ENCODE results near the gene TTC39B.

DNA sequence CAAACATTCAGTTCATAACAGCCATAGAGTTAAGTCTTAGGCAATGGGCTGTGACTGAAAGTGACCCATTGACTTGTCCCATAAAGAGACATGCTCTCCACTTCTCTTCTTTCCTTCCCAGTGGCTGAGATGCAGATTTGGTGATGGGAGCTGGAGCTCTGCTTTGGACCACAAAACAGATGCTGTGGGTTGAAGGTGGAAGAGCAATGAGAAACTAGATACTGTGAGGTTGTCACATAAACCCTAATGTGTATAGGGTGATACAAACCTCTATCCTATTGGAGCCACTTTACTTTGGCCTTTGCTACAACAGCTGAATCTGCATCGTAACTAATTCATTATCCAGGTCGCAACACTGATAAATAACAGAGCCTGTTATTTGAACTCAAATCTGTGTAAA is 192.0 kb downstream of the TTC39B start:
- TF ChIP-seq CTCF (IDR thresholded peaks at IDR 0.05) = no peak
- TF ChIP-seq EZH2phosphoT487 (IDR thresholded peaks at IDR 0.05) = no peak

Measured in neural progenitor cell (in vitro differentiated cells).